Testis (tissue), 2 donors: ENCODE measurements around the gene MLH3.

ENCODE experiments used
- POLR2A ChIP-seq: fragments of 450-650 bp; IDR thresholded peaks from one replicate; pipeline ENCODE4 v1.6.1; 2017; ENCODE audit warnings: antibody characterized with exemption, mild to moderate bottlenecking, moderate library complexity
- TF ChIP-seq, protein P1 (sequence below), 3 experiments: fragments of 450-650 bp in 2 of 3; fragments of 200-600 bp in 1 of 3; sonication (generic) in 1 of 3; IDR thresholded peaks; one replicate each; pipeline ENCODE4 v1.5.1; 2016 to 2019; ENCODE audit warnings: antibody characterized with exemption in 3 of 3, mild to moderate bottlenecking in 2 of 3, moderate library complexity in 1 of 3

- TF ChIP-seq POLR2A, result no peak
- TF ChIP-seq, protein P1, sequence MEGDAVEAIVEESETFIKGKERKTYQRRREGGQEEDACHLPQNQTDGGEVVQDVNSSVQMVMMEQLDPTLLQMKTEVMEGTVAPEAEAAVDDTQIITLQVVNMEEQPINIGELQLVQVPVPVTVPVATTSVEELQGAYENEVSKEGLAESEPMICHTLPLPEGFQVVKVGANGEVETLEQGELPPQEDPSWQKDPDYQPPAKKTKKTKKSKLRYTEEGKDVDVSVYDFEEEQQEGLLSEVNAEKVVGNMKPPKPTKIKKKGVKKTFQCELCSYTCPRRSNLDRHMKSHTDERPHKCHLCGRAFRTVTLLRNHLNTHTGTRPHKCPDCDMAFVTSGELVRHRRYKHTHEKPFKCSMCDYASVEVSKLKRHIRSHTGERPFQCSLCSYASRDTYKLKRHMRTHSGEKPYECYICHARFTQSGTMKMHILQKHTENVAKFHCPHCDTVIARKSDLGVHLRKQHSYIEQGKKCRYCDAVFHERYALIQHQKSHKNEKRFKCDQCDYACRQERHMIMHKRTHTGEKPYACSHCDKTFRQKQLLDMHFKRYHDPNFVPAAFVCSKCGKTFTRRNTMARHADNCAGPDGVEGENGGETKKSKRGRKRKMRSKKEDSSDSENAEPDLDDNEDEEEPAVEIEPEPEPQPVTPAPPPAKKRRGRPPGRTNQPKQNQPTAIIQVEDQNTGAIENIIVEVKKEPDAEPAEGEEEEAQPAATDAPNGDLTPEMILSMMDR (IDR thresholded peaks at IDR 0.05), result no peak
Measured at GRCh38 chr14:75015496-75015895, 35.8 kb downstream of the MLH3 start.
